HUES48 (cell line): ENCODE results near the gene KRT34.
A peak's percentile ranks its signal among the peaks of the same experiment; 100 is the strongest.
"Not testable (repeated sequence)": the region's sequence is repeated elsewhere in the genome, so short reads cannot be mapped to it uniquely, and the experiment has no call there.

Experiments used
- H3K27ac ChIP-seq: one replicate; pipeline ENCODE4 v1.7.0; 2013; ENCODE audit warnings: low read depth, low read length, inconsistent platforms
- H3K27me3 ChIP-seq: 2 replicates; pipeline ENCODE4 v1.6.1; 2013; ENCODE audit warnings: mild to moderate bottlenecking, low read length; ENCODE audit not compliant: control insufficient read depth, insufficient read depth
- H3K36me3 ChIP-seq: 2 replicates; pipeline ENCODE4 v1.6.1; 2013; ENCODE audit warnings: low read length; ENCODE audit not compliant: control insufficient read depth, insufficient read depth
- H3K4me1 ChIP-seq: 2 replicates; pipeline ENCODE4 v1.6.1; 2013; ENCODE audit warnings: mild to moderate bottlenecking, low read length; ENCODE audit not compliant: control insufficient read depth, insufficient read depth
- H3K4me3 ChIP-seq: 2 replicates; pipeline ENCODE4 v1.5.1; 2013; ENCODE audit warnings: mild to moderate bottlenecking, low read depth, low read length
- H3K9ac ChIP-seq: 2 replicates; pipeline ENCODE4 v1.6.1; 2013; ENCODE audit warnings: mild to moderate bottlenecking, low read depth, low read length, moderate library complexity
- H3K9me3 ChIP-seq: 2 replicates; pipeline ENCODE4 v1.6.1; 2013; ENCODE audit warnings: low read length; ENCODE audit not compliant: control insufficient read depth, insufficient read depth

KRT34 gene

GRCh38 chr17:41381943-41382342, at the start of gene KRT34:
KRT34 (minus strand) TSS chr17:41382306; CDS start chr17:41382246, 60 bp downstream.
- not testable (repeated sequence) for H3K4me1 ChIP-seq, H3K27ac ChIP-seq, H3K36me3 ChIP-seq, H3K27me3 ChIP-seq, H3K9ac ChIP-seq, H3K4me3 ChIP-seq, H3K9me3 ChIP-seq

- not testable (repeated sequence) for H3K9ac ChIP-seq, H3K4me3 ChIP-seq, H3K4me1 ChIP-seq, H3K36me3 ChIP-seq, H3K27ac ChIP-seq, H3K27me3 ChIP-seq, H3K9me3 ChIP-seq
Observed at GRCh38 chr17:41430376-41430775, 48.3 kb upstream of the KRT34 start.

- no peak overlapping the region for H3K9ac ChIP-seq
- no peak overlapping the region for H3K27ac ChIP-seq
- no peak overlapping the region for H3K4me3 ChIP-seq
- no peaks in the 10 kb centered on the region for H3K36me3 ChIP-seq
- H3K9me3 ChIP-seq = no peaks in the 10 kb centered on the region
- peaks cover 6% of the 10 kb centered on the region; the same call in 1 of the 2 replicates for H3K4me1 ChIP-seq
- no peaks in the 10 kb centered on the region for H3K27me3 ChIP-seq
Observed at GRCh38 chr17:41429667-41430066, 47.6 kb upstream of the KRT34 start.

GRCh38 chr17:41428591-41429291, 46.6 kb upstream of the KRT34 start:
- Histone ChIP-seq H3K4me1 (peaks cover 6% of the 10 kb centered on the region; the same call in 1 of the 2 replicates), H3K9me3 (no peaks in the 10 kb centered on the region), H3K27me3 (no peaks in the 10 kb centered on the region), H3K9ac (no peak overlapping the region), H3K36me3 (no peaks in the 10 kb centered on the region), H3K27ac (peak overlapping the region; percentile 20), H3K4me3 (no peak overlapping the region)

GRCh38 chr17:41424111-41424635, 42.1 kb upstream of the KRT34 start, which contains the start of gene KRT37:
KRT37 (minus strand) TSS chr17:41424585; CDS start chr17:41424523, 62 bp downstream.
- Histone ChIP-seq H3K27ac (no peak within 1 kb of the TSS), H3K4me1 (peaks cover 6% of the 10 kb centered on the region; the same call in 1 of the 2 replicates), H3K4me3 (no peak within 1 kb of the TSS), H3K9me3 (no peaks in the 10 kb centered on the region), H3K9ac (no peak within 1 kb of the TSS), H3K36me3 (no peaks in the 10 kb centered on the region), H3K27me3 (no peaks in the 10 kb centered on the region)

GRCh38 chr17:41422586-41422985, 40.5 kb upstream of the KRT34 start:
- not testable (repeated sequence) for H3K27ac ChIP-seq, H3K36me3 ChIP-seq, H3K9ac ChIP-seq, H3K4me1 ChIP-seq, H3K9me3 ChIP-seq, H3K27me3 ChIP-seq, H3K4me3 ChIP-seq

- 0 out of 2 replicates have a peak, but pooled peaks cover 3% of the 10 kb centered on the region for H3K4me1 ChIP-seq
- H3K27me3 ChIP-seq = no peaks in the 10 kb centered on the region
- no peak overlapping the region for H3K27ac ChIP-seq
- H3K4me3 ChIP-seq = no peak overlapping the region
- H3K9ac ChIP-seq = no peak overlapping the region
- H3K36me3 ChIP-seq = no peaks in the 10 kb centered on the region
- no peaks in the 10 kb centered on the region for H3K9me3 ChIP-seq
Observed at GRCh38 chr17:41421617-41422016, 39.5 kb upstream of the KRT34 start.

GRCh38 chr17:41421116-41421515, 39.0 kb upstream of the KRT34 start:
- no peaks in the 10 kb centered on the region for H3K27me3 ChIP-seq
- no peak overlapping the region for H3K9ac ChIP-seq
- no peak overlapping the region for H3K4me3 ChIP-seq
- H3K9me3 ChIP-seq = no peaks in the 10 kb centered on the region
- no peak overlapping the region for H3K27ac ChIP-seq
- H3K36me3 ChIP-seq = no peaks in the 10 kb centered on the region
- 0 out of 2 replicates have a peak, but pooled peaks cover 3% of the 10 kb centered on the region for H3K4me1 ChIP-seq

- H3K9me3 ChIP-seq = no peaks in the 10 kb centered on the region
- no peaks in the 10 kb centered on the region for H3K27me3 ChIP-seq
- H3K36me3 ChIP-seq = no peaks in the 10 kb centered on the region
- no peak overlapping the region for H3K9ac ChIP-seq
- 0 out of 2 replicates have a peak, but pooled peaks cover 3% of the 10 kb centered on the region for H3K4me1 ChIP-seq
- H3K27ac ChIP-seq = no peak overlapping the region
- no peak overlapping the region for H3K4me3 ChIP-seq
Observed at GRCh38 chr17:41420134-41420533, 38.0 kb upstream of the KRT34 start.

- no peaks in the 10 kb centered on the region for H3K9me3 ChIP-seq
- H3K4me1 ChIP-seq = 0 out of 2 replicates have a peak, but pooled peaks cover 3% of the 10 kb centered on the region
- H3K9ac ChIP-seq = no peak overlapping the region
- no peaks in the 10 kb centered on the region for H3K36me3 ChIP-seq
- no peak overlapping the region for H3K27ac ChIP-seq
- H3K27me3 ChIP-seq = no peaks in the 10 kb centered on the region
- H3K4me3 ChIP-seq = no peak overlapping the region
Observed at GRCh38 chr17:41419716-41420115, 37.6 kb upstream of the KRT34 start.

GRCh38 chr17:41418116-41418860, 36.2 kb upstream of the KRT34 start:
- H3K9me3 ChIP-seq = no peaks in the 10 kb centered on the region
- H3K4me3 ChIP-seq = no peak overlapping the region
- peaks cover 10% of the 10 kb centered on the region for H3K4me1 ChIP-seq
- no peak overlapping the region for H3K9ac ChIP-seq
- H3K27me3 ChIP-seq = no peaks in the 10 kb centered on the region
- H3K27ac ChIP-seq = no peak overlapping the region
- H3K36me3 ChIP-seq = no peaks in the 10 kb centered on the region
